HepG2 (cell line): ENCODE measurements around the gene PPP1R13L. TPM values are rescaled to one million over a fixed set of nuclear protein-coding genes. Genes with fewer than 3 reads are reported as not detected.

Source experiments
- ATAC-seq: fragments of 200-7000 bp; cut with Tn5 transposase; 3 replicates; pipeline ENCODE4 v1.9.1; 2020; ENCODE audit warnings: mild to moderate bottlenecking, moderate library complexity
- BruUV-seq: library from RNA; stranded (reverse); fragments of 400-500 nt; replicated peaks from 2 replicates; lab custom pipeline; 2021; lab: Mats Ljungman, UMichigan
- CTCF ChIA-PET: fragments of 300-600 bp; formaldehyde crosslinking; extraction: SDS; loops from one replicate; lab custom pipeline; 2021; ENCODE audit warnings: low total read pairs, inconsistent platforms, low intra/inter-chr PET ratio; lab: Yijun Ruan, JAX
- POLR2A ChIA-PET: fragments of 350-600 bp; sonication (Branson Sonifier 250); formaldehyde crosslinking; loops from one replicate; lab custom pipeline; 2020; ENCODE audit warnings: antibody characterized with exemption, inconsistent platforms; lab: Yijun Ruan, JAX
- DNase-seq: peaks from one replicate; pipeline ENCODE4 v3.0.0-alpha.2; 2015; ENCODE audit warnings: low spot score
- FAIRE-seq: peaks from 3 replicates; lab custom pipeline; 2011; peaks lifted over from hg19 to GRCh38; lab: Jason Lieb, UNC
- H2AFZ ChIP-seq: one replicate; pipeline ENCODE4 v1.6.1; 2011; ENCODE audit warnings: low read length, inconsistent platforms
- H3K27ac ChIP-seq: fragments of 300-600 bp; 3 replicates; pipeline ENCODE4 v1.8.0; 2011; ENCODE audit warnings: mixed run types, mild to moderate bottlenecking, mixed read lengths, low read length, inconsistent platforms; ENCODE audit not compliant: insufficient read depth; ENCODE audit errors: extremely low read length
- H3K27me3 ChIP-seq, 2 experiments: fragments of 200-600 bp in 1 of 2; 2 replicates in 1 of 2; 3 replicates in 1 of 2; pipeline versions ENCODE4 v1.6.0 to v1.8.0; 2011; ENCODE audit warnings: low read length in 2 of 2, mild to moderate bottlenecking in 2 of 2, moderate library complexity in 2 of 2, inconsistent platforms in 1 of 2; ENCODE audit not compliant: insufficient read depth in 2 of 2, control insufficient read depth in 1 of 2
- H3K36me3 ChIP-seq, 2 experiments: fragments of 200-600 bp in 1 of 2; replicated peaks in 1 of 2; 2 replicates in 1 of 2; 3 replicates in 1 of 2; pipeline versions ENCODE4 v1.5.1 to v1.8.0; 2011; ENCODE audit warnings: low read length in 2 of 2, inconsistent platforms in 1 of 2; ENCODE audit not compliant: insufficient read depth in 2 of 2, control insufficient read depth in 1 of 2
- H3K4me1 ChIP-seq: 2 replicates; pipeline ENCODE4 v1.5.1; 2012; ENCODE audit warnings: low read length, inconsistent platforms; ENCODE audit not compliant: insufficient read depth
- H3K4me2 ChIP-seq: 2 replicates; pipeline ENCODE4 v1.6.0; 2011; ENCODE audit warnings: low read depth, low read length, inconsistent platforms
- H3K4me3 ChIP-seq, 3 experiments: fragments of 200-600 bp in 1 of 3; sonication (generic), shearing (Covaris generic) in 1 of 3; replicated peaks in 1 of 3; 2 replicates each; pipeline ENCODE4 v1.5.1; 2011 to 2016; ENCODE audit warnings: low read length in 3 of 3, inconsistent platforms in 2 of 3, low read depth in 2 of 3, mild to moderate bottlenecking in 2 of 3, control low read depth in 1 of 3, mixed read lengths in 1 of 3; ENCODE audit not compliant: insufficient read depth in 1 of 3
- H3K79me2 ChIP-seq: one replicate; pipeline ENCODE4 v1.6.1; 2011; ENCODE audit warnings: low read length, inconsistent platforms; ENCODE audit not compliant: insufficient read depth
- H3K9ac ChIP-seq: 2 replicates; pipeline ENCODE4 v1.6.0; 2011; ENCODE audit warnings: mild to moderate bottlenecking, low read depth, low read length, inconsistent platforms; ENCODE audit not compliant: insufficient read depth
- H3K9me3 ChIP-seq: 2 replicates; pipeline ENCODE4 v1.5.1; 2012; ENCODE audit warnings: mild to moderate bottlenecking, low read length
- H4K20me1 ChIP-seq: 2 replicates; pipeline ENCODE4 v1.6.0; 2011; ENCODE audit warnings: inconsistent platforms, mild to moderate bottlenecking, low read length, moderate library complexity; ENCODE audit not compliant: insufficient read depth
- E2F5 ChIP-seq: sonication (generic); formaldehyde crosslinking; conservative IDR thresholded peaks from 2 replicates; pipeline ENCODE4 v1.4.0; 2020; ENCODE audit warnings: missing genetic modification reagents
- GRHL1 ChIP-seq: sonication (generic); formaldehyde crosslinking; conservative IDR thresholded peaks from 2 replicates; pipeline ENCODE4 v1.8.0; 2022; ENCODE audit warnings: missing genetic modification reagents
- KDM2A ChIP-seq: sonication (generic); formaldehyde crosslinking; IDR thresholded peaks from 2 replicates; pipeline ENCODE4 v1.4.0; 2020; ENCODE audit warnings: low read depth, missing genetic modification reagents, borderline replicate concordance
- LCORL ChIP-seq, 2 experiments: fragments of 450-650 bp in 1 of 2; sonication (generic) in 1 of 2; formaldehyde crosslinking in 1 of 2; IDR thresholded peaks; 2 replicates each; pipeline versions ENCODE4 v1.5.0 to v1.6.1; 2017 to 2020; ENCODE audit warnings: antibody characterized with exemption in 1 of 2, missing genetic modification reagents in 1 of 2
- POLR2AphosphoS2 ChIP-seq: IDR thresholded peaks from 2 replicates; pipeline ENCODE4 v1.6.1; 2011; ENCODE audit warnings: low read depth, low read length, improper control_type of control experiment
- POLR2AphosphoS5 ChIP-seq: IDR thresholded peaks from 2 replicates; pipeline ENCODE4 v1.6.1; 2012; ENCODE audit warnings: low read depth, low read length
- REXO4 ChIP-seq: sonication (generic); formaldehyde crosslinking; IDR thresholded peaks from 2 replicates; pipeline ENCODE4 v1.8.0; 2022; ENCODE audit warnings: missing genetic modification reagents, mild to moderate bottlenecking, borderline replicate concordance
- RFX3 ChIP-seq: IDR thresholded peaks from 2 replicates; pipeline ENCODE4 v1.6.1; 2016; ENCODE audit warnings: missing biosample characterization, missing genetic modification reagents
- TFAP4 ChIP-seq: sonication (generic); IDR thresholded peaks from 2 replicates; pipeline ENCODE4 v1.6.1; 2016; ENCODE audit warnings: low read depth, borderline replicate concordance
- ZNF17 ChIP-seq: sonication (generic); formaldehyde crosslinking; IDR thresholded peaks from 2 replicates; pipeline ENCODE4 v1.5.0; 2020; ENCODE audit warnings: mild to moderate bottlenecking, missing genetic modification reagents
- ZNF235 ChIP-seq: sonication (generic); formaldehyde crosslinking; IDR thresholded peaks from 2 replicates; pipeline ENCODE4 v1.8.1; 2023; ENCODE audit warnings: mild to moderate bottlenecking, missing genetic modification reagents, borderline replicate concordance
- ZNF34 ChIP-seq: sonication (generic); formaldehyde crosslinking; IDR thresholded peaks from 2 replicates; pipeline ENCODE4 v1.4.0; 2020; ENCODE audit warnings: mild to moderate bottlenecking, missing genetic modification reagents, borderline replicate concordance
- ZNF451 ChIP-seq: sonication (generic); formaldehyde crosslinking; IDR thresholded peaks from 2 replicates; pipeline ENCODE4 v1.5.0; 2020; ENCODE audit warnings: mild to moderate bottlenecking, missing genetic modification reagents
- ZNF546 ChIP-seq: sonication (generic); formaldehyde crosslinking; conservative IDR thresholded peaks from 2 replicates; pipeline ENCODE4 v1.8.1; 2023; ENCODE audit warnings: mild to moderate bottlenecking, missing genetic modification reagents
- ZNF605 ChIP-seq: sonication (generic); formaldehyde crosslinking; IDR thresholded peaks from 2 replicates; pipeline ENCODE4 v1.8.0; 2022; ENCODE audit warnings: mild to moderate bottlenecking, missing genetic modification reagents
- ZNF629 ChIP-seq: sonication (generic); formaldehyde crosslinking; conservative IDR thresholded peaks from 2 replicates; pipeline ENCODE4 v1.5.0; 2020; ENCODE audit warnings: missing genetic modification reagents
- ZNF749 ChIP-seq: sonication (generic); formaldehyde crosslinking; IDR thresholded peaks from 2 replicates; pipeline ENCODE4 v1.8.0; 2022; ENCODE audit warnings: mild to moderate bottlenecking, missing genetic modification reagents, moderate library complexity, borderline replicate concordance
- WGBS: methylation state at CpG from one replicate; pipeline ENCODE4 v1.1.6; 2017; ENCODE audit warnings: low lambda C conversion rate; 5-methylcytosine and 5-hydroxymethylcytosine counted together
- in situ Hi-C: cut with HindIII; loops from 2 replicates; pipeline ENCODE4 v1.10.0; 2017; ENCODE audit warnings: low pct_unique_long_range_greater_than_20kb; ENCODE audit not compliant: extremely low pct_ligation_motif_present
- intact Hi-C: fragments of 100-400 bp; cut with micrococcal nuclease; formaldehyde crosslinking; loops from one replicate; pipeline ENCODE4 v1.10.0; 2022; ENCODE audit not compliant: unreplicated experiment
- polyA plus RNA-seq, 8 experiments: library from polyadenylated mRNA; depleted of rRNA in 3 of 8; stranded (reverse) in 7 of 8; unstranded in 1 of 8; fragments of >200 nt; fragmentation: Illumina TruSeq in 4 of 8; extraction: Trizol in 4 of 8; gene quantifications; 2 replicates each; pipeline versions ENCODE4 v1.2.1 to v1.2.3, GENCODE V29; 2011 to 2016; ENCODE audit warnings: low read depth in 4 of 8, missing spikeins in 1 of 8, mixed read lengths in 1 of 8; ENCODE audit not compliant: insufficient read depth in 1 of 8
- total RNA-seq, 5 experiments: library from RNA; depleted of rRNA; stranded (reverse); fragments of >200 nt; fragmentation: Illumina TruSeq; extraction: Trizol; gene quantifications; 2 replicates each; pipeline ENCODE4 v1.2.3, GENCODE V29; 2016; ENCODE audit warnings: low read depth in 1 of 5

The PPP1R13L gene
- total and polyA plus RNA-seq, 2 of the 13 experiments (the other 11 are each of a cell fraction or from before 2014, with no cell fraction given) = 1.3 to 6.6 TPM

GRCh38 chr19:45417151-45417550 lies 12.3 kb upstream of the PPP1R13L start:
- WGBS = 85% methylated on average over 4 of the region's 4 CpGs
- no TSS peak for BruUV-seq
- no peak overlapping the region for H3K27ac ChIP-seq
- peaks cover 4% of the 10 kb centered on the region for H3K4me1 ChIP-seq
- intact Hi-C loops = no loop called here
- H3K9ac ChIP-seq = no peak overlapping the region
- H3K9me3 ChIP-seq = no peaks in the 10 kb centered on the region
- no peaks in the 10 kb centered on the region for H4K20me1 ChIP-seq
- ChIA-PET POLR2A (no interaction called here), CTCF (no interaction called here)
- H3K79me2 ChIP-seq = no peaks in the 10 kb centered on the region
- FAIRE-seq (no peak), DNase-seq (no peak), ATAC-seq (no peak)
- no peak overlapping the region for H2AFZ ChIP-seq
- no peaks in the 10 kb centered on the region for H3K27me3 ChIP-seq
- H3K36me3 ChIP-seq = peaks cover 7 to 28% of the 10 kb centered on the region in 2 experiments; a peak in 3 of 5 replicates
- no peak overlapping the region for H3K4me2 ChIP-seq
- TF ChIP-seq ZNF451 (CRISPR knock-in tag) (no peak), ZNF749 (CRISPR knock-in tag) (no peak), ZNF605 (no peak), KDM2A (CRISPR knock-in tag) (no peak), GRHL1 (no peak), ZNF546 (CRISPR knock-in tag) (no peak), ZNF235 (CRISPR knock-in tag) (no peak), POLR2AphosphoS5 (no peak), E2F5 (no peak), TFAP4 (no peak), LCORL (IDR thresholded peaks at IDR 0.05) (no peak), LCORL (CRISPR knock-in tag; IDR thresholded peaks at IDR 0.05) (no peak), ZNF34 (CRISPR knock-in tag) (no peak), ZNF629 (no peak), RFX3 (CRISPR knock-in tag) (no peak), REXO4 (CRISPR knock-in tag) (no peak), ZNF17 (CRISPR knock-in tag) (no peak), POLR2AphosphoS2 (no peak)
- in situ Hi-C loops = no loop called here
- no peak overlapping the region for H3K4me3 ChIP-seq
